Kidney capillary endothelial cell (primary cell): Measurements from ENCODE around the gene MTCH2.
"Not testable (repeated sequence)": the region's sequence is repeated elsewhere in the genome, so short reads cannot be mapped to it uniquely, and the experiment has no call there.

Experiments used
- DNase-seq: peaks from one replicate; pipeline ENCODE4 v3.0.0-alpha.2; 2018; ENCODE audit warnings: low spot score

The MTCH2 gene

DNA sequence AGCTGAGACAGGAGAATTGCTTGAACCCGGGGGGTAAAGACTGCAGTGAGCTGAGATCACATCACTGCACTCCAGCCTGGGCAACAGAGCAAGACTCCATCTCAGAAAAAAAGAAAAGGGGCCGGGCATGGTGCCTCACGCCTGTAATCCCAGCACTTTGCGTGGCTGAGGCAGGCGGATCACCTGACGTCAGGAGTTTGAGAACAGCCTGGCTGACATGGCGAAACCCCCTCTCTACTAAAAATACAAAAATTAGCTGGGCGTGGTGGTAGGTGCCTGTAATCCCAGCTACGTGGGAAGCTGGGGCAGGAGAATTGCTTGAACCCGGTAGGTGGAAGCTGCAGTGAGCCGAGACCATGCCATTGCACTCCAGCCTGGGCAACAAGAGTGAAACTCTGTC is 6.0 kb downstream of the MTCH2 start:
- not testable (repeated sequence) for DNase-seq

DNA sequence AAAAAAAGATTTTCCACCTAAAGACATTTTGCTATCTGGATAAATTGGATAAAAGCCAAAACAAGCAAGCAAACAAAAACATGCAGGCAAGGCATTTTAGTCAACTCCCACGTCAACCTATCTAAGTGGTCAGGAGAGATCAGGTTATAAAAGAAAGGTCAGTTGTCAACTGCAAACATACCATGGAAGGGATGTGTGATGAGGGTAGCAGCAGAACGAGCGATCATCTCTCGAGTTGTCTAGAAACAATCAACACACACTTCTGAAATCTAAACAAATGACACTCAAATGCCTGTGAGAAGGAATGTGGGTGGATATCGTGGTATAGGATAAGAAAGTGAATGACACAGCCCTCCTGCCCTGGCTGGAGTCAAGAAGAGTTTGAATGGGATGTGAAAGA is 10.9 kb downstream of the MTCH2 start:
- DNase-seq, result no peak

DNA sequence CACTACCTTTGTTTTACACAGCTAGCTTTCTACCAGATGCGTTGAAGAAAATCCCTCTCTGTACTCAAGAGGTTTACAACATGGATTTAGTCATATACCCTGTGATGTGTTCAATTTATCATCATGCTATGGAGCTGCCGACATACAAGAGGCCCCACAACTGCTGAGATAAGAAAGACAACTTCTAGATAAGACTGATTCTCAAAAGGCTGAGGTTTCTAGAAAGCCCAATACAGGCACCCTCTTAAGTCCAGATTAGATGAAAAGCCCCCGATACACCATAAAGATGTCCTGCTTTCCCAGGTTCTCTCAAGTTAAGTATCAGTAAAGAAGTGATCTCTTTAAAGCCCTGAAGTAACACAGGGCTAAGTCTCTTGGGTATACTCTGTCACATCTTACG is 14.3 kb downstream of the MTCH2 start:
- DNase-seq, result no peak

DNA sequence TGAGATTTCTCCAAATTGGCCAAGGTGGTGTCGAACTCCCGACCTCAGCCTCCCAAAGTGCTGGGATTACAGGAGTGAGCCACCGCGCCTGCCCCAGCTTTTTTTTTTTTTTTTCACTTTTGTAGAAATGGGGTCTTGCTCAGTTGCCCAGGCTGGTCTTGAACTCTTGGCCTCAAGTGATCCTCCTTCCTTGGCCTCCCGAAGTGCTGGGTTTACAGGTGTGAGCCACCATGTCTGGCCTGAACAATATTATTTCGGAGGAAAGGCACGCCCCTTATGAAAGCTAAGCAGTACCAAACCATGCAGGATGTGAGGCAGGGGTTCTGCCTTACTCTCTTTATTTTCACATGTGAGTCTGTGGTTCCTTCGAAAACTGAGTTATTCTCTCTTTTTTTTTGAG is 16.1 kb downstream of the MTCH2 start:
- DNase-seq, result no peak

DNA sequence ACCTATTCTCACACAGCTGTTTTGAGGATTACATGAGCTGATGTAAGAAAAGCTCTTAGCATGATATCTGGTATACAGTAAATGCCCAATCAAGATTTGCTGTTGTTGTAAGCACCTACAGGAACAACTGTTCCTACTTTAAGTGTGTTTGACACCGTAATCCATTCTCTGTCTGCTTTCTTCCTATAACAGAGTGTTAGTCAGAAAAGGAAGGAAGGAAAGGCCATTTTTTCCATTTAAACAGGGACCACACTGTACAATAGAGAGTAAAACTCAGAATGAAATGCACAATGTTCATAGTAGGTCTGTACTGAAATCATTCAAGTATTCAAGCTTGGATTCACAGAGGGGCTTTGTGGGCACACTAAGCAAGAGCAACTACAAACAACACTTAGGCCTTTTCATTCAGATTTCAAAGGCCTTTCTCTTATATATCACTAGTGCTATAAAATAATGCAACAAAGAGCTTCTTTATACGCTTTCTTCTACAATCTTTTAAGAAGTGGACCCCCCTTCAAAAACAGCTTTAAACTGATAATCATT is 21.5 kb downstream of the MTCH2 start:
- DNase-seq, result no peak

DNA sequence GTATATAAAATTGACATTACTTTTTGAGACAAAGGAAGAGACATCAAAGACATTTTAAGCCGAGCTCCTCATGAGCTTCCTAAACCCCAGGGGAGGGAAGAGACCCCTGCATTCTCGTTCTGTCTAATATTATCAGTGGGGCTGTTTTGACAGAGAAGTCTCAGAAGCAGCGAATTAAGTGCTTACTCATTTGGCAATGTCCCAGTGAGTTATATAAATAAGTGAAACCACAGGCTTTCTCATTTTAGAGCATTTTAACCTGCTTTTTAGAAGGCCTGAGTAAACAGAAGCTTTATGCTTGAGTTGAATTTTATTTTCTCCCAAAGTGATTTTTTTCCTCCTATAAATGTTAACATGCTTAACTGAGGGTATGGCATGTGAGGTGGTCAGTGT is 24.9 kb downstream of the MTCH2 start:
- no peak for DNase-seq

DNA sequence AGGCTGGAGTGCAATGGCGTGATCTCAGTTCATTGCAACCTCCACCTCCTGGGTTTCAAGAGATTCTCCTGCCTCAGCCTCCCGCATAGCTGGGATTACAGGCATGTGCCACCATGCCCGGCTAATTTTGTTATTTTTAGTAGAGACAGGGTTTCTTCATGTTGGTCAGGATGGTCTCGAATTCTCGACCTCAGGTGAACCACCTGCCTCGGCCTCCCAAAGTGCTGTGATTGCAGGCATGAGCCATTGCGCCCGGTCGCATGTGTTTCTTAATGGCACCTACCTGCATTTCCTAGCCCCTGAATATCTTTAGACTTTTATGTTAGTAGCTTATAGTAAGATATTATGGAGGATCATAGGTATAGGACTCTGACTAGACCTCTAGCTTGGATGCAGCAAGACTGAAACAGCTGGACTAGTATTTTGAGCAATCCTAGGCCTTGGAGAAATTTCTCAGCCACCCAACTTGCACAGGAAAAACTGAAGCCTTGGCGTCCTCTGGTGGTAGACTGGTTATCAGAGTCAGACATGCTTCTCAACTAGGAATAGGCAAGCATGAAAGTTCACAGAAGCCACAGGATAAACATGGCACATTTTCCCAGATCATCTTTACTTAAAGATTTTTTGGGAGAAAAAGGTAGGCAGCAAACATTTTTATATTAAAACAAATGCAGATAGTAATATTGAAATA is 25.5 kb downstream of the MTCH2 start:
- peak; percentile 38 for DNase-seq

DNA sequence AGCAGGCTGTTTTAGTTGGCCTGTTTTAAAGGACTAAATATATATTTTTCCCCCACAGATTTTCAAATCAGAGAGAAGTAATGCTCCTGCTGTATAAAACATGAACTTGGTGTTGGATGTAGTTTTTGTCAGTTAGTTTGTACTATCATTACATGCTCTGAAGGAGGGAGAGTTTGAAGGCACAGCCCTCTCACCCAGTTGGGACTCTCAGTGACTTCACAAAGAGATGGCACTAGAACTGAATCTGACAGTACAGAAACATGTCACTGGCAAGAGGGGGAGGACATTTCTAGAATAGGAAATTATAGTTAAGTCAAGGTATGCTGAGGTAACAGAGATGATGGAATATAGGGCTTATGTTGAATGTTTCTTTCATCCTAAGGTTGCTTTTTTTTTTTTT is 27.1 kb downstream of the MTCH2 start:
- DNase-seq, result no peak

DNA sequence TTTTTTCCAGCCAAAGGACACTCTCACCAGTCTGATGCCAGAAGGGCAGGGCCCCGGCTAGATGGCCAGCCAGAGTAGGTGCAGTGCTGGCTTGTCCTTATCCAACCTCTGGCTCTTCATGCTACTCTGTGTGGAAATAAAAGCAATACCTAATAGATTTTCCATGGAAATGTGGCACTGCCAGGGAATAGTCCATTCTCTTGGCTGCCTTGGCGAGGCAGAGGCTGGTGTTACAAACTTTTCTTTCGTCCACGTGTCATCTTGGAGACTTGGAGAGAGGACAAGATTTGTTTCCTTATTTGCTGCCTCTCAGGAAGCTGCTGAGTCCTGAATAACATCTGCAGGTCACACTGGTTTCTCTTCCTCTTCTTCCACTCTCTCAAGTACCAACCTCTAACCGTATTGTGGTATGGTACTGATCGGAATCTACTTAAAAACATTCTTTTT is 31.0 kb downstream of the MTCH2 start:
- DNase-seq, result no peak

DNA sequence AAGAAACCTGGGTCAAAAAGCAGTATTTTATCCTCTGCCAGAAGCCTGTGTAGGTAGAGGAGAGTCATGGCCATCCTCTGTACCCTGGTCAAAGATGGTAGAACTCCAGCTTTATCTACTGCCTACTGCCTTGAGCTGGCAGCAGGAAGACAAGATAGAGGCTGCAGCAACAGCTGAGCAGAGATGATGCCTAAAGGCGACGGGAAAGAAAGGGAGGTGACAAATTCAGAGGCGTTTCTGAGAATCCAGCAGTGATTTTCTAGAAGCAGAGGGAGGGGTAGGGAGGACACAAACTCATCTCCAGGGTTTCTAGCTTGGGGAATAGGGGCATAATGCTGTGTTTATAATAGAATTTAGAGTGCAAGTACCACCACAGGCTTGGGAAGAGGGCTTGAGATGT is 32.7 kb downstream of the MTCH2 start:
- DNase-seq, result no peak

DNA sequence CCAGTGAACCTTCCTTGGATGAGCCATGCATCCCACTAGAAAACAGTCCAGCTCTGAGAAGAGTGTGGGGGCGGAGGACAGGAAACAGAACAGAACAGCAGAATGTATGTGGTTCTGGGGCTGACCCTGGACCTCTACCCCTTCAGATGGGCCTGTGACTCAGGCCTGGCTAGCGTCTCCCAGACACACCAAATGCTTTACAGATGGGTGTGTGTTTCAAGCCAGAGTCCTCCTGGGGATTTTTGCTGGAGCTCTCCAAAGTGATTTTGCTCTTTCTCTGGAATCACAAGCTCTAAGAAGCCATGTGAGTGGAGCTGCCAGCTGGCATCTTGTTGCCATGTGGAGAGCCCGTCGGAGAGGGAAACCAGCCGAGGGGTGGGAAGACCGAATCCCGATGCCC is 35.0 kb downstream of the MTCH2 start:
- DNase-seq, result no peak

DNA sequence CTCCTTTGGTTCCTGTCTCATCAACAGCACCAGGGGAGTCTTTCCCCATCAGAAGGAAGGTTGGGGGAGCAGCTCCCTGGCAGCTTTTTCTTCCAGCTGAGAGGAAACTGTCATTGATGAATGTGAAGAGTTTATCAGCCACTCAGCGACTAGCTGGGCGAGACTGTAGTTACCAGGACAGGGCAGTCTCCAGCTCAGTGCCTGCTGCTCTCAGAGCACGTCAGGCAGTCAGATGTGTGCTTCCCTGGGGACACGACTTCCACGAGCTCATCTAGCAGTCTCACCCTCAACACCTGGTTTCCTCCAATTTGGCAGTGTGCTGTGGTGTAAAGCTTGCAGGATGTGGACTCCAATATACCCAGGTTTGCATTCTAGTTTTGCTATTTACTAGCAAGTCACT is 35.6 kb downstream of the MTCH2 start:
- DNase-seq, result no peak

DNA sequence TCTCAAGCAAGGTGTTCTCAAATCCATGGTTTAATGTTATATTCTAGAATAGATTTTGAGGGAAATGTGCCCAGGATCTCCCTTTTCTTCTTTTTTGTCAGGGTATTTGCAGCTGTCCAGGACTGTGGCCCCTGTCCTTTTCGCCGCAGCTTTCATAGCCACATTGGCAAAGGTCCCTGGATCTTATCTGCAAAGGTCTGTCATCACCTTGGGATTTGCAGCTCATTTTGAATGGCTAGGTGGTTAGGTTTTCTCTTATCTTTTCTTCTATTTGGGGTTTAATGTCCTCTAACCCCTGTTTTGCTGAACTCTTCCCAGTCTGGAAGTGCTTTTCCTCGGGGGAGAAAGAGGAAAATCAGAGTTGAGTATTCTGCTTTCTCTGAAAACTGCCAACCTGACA is 36.4 kb downstream of the MTCH2 start:
- DNase-seq, result no peak

DNA sequence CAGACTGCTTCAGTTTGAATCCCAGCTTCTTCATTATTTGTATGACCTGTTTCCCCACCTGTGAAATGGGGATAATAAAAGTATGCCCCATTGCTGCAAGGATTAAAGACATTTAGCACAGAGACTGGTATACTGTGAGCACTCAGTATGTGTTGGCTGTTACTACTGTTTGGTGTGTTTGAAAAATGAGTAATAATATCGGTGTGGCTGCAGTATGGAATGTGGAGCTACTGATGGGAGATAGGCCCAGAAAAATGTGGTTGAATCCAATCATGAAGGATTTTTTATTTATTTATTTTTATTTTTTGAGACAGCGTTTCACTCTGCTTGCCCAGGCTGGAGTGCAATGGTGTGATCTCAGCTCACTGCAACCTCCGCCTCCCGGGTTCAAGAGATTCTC is 39.1 kb downstream of the MTCH2 start:
- no peak for DNase-seq

DNA sequence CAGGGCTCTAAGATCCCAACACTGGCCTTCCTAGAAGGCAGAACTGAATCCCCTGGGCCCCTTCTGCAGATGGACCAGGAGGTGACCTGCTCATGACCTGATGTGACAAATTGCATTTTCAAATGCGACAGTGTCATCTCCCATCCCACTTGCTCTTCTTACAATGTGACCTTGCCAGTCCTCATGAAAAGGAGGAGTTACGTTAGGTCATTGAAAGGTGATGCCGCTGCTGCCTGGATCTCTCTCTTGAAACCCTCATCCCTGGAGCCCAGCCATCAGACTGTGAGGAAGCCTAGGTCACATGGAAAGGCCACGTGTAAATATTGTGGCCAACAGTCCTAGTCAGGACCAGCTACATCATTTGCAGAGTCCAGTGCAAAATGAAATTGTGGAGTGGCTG is 42.5 kb downstream of the MTCH2 start:
- DNase-seq, result no peak

DNA sequence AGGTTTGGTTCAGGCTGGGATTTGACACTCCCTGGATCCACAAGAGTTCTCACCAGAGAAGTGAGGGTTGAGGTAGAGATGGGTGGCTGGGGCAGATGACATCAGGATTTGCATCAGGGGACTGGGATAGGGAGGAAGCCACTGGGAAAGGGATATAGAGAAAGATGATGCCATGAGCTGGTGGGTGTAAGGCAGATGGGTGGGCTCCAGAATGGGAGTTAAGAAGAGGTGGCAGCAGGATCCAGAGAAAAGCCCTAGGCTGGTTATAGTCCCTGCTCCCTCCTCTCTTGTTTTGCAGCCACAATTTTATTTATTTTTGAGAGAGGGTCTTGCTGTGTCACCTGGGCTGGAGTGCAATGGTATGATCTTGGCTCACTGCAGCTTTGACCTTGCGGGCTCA is 46.4 kb downstream of the MTCH2 start:
- no peak for DNase-seq

DNA sequence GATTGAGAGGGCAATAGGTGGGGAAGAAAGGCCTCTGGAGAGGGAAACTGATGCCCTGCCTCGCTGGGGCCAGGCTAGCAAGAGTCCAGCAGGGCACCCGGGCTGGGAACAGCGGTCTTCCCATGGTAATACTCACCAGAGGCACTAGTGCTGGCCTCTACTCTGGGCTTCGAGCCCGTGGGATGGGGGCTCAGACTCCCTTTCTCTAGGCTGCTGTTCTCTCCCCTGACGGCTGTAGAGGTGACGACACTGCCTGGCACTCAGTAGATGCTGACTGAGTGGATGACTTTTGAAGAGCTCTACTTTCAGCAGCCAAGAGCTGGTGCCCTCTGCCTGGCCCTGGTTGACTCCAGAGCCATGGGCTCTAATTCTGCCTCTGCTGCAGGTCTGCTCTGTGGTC is 47.3 kb downstream of the MTCH2 start:
- no peak for DNase-seq

DNA sequence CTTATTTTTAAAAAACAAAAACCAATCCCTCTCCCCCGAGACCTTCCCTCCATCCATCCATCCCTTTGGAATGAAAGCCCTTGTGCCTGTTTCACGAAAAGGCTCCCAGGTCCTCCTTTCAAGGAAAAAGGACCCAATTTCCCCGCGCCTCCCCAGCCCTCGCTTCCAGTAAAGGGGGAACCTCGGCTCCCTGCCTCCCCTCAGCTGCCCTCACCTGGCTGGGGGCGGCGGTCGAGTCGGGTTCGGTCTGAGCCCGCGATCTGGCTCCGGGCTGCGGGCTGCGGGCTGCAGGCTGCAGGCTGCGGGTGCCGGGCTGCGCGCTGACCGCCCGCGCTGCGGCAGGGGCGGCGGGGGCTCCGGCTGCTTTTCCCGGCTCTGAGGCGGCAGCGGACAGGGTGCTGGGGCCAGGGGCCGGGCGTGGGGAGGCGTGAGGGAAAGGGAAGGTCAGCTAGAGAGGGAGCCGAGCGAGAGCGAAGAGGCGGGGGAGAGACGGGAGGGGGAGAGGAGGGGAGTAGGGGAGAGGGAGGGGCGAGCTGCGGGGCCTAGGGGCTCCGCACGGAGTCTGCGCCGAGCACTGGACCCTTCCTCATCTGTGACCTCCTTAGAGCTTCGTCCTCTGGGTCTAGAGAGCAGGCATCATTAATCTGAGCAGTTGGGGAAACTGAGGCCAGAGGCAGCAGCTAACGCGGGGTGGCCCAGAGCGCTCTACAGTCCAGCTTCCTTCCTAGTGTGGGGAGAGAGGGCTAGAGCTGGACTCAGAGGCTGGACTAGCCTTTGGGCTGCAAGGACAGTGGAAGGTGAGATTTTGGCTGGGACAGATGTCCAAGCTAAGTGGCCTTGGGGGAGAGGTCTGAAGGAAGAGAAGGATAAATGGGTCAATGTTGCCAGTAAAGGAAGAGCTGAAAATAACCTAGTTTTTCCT is 48.2 kb downstream of the MTCH2 start, which contains the start of gene C1QTNF4:
C1QTNF4 (minus strand) TSS at position 478 of the 922 bp plus-strand sequence. CDS start 3,601 bp downstream, outside the sequence.
- no peak for DNase-seq

DNA sequence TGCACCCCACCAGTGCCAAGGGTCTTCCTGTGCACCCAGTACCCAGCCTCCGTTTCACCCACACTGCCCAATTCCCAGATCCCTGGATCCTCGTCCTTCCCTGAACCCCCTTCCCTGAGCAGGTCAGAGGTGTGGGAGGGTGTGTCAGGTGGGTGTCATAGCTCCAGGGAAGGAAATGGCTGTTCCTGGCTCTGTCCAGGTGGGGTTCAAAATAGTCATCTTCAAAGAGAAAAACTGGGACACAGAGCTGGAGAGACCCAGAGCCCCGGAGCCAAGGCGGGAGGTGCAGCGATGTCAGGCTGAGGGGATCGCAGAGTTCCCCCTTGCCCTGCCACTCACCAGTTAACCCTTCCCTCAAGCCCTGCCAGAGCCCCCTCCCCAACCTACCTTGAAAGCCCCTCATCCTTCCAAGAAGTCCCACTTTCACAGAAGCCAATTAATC is 48.8 kb downstream of the MTCH2 start:
- DNase-seq, result no peak

DNA sequence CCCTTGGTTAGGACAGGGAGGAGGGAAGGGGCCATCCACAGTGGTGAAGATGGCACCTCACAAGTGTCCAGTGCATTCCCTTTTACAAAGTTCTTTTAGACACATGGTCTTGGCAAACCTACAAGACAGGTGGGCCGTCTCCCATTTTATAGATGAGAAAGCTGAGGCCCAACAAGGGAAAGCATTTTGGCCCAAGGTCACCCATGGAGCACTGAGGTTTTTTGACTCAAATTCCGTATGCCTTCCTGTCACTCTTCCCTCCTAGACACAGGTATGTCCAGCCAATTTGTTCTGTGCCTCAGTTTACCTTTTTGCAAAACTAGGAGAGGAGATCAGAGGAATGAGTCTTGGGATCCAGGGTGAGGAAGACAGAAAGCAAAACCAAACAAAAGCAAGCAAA is 49.4 kb downstream of the MTCH2 start:
- no peak for DNase-seq

DNA sequence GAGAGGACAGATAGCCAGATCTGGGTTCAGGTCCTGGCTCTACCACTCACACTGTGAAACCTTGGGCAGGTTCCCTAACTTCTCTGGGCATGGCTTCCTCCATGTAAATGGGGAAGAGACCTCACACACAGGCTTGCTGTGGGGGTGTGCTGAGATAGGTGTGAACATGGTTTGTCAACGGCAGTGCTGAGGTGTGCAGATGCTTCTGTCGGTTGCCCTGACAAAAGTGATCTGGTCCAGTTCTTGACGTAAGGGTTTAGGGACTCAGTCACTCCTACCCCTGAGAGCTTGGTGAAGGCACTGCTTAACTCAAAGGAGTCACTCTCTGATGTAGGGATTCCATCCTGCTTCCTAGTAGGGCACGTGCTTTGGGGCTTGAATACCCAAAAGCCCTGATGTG is 50.1 kb downstream of the MTCH2 start:
- DNase-seq, result no peak

DNA sequence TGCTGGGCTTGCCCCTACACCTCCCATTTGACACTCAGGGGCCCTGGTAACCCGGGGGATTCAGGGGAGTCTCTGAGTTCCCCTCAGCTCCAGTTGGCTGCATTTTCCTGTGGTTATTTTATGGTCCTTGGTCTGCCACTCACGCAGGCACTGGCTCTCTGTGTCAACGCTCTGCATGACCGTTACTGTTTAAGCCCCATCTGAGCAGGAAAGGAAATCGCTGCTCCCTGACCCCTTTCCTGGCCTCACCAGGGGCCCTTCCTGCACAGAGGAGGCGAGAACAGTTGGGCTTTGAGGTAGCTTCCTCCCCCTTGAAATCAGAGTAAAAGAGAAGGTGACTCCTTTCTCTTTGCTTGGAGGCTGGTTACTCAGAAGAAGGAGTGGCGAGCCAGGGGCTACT is 50.6 kb downstream of the MTCH2 start:
- DNase-seq, result peak; percentile 63
